8988T (cell line): ENCODE measurements around the gene OPCML.

ENCODE experiments used
- DNase-seq: peaks from one replicate; pipeline ENCODE4 v3.0.0; 2011

OPCML gene

DNA sequence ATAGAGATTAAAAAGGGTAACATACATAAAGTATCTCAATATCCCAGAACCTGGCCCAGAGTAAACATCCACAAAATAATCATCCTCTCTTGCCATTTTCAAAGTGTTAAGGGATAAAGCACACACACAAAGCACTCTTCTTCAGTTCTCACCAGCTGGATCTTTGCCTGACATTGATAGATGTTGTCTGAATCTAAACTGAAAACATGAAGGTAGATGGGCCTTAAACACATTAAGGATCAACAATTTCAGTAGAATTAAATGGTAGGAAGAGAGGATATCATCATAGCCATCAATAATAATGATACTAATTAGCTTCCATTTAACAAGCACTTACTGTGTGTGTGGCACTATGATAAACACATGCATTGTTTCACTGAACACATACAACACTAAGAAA, 261.1 kb downstream of the OPCML start:
- DNase-seq = no peak

DNA sequence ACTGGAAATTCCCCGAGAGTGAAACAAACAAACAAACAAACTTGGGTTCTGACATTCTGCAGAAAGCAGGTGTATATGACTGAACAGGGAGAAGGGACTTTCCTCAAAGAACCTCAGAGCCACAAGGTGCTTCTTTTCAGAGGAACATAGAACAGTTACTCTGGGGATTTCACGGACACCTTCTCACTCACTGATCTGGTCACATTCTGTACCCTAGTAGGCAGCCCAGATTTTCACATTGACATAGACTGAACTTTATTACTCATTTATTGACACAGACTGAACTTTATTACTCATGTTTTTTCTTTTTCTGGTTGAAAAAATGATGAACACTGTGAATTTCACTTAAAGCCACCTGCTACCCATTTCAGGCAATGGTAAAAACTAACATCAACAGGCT, 263.0 kb downstream of the OPCML start:
- no peak for DNase-seq

DNA sequence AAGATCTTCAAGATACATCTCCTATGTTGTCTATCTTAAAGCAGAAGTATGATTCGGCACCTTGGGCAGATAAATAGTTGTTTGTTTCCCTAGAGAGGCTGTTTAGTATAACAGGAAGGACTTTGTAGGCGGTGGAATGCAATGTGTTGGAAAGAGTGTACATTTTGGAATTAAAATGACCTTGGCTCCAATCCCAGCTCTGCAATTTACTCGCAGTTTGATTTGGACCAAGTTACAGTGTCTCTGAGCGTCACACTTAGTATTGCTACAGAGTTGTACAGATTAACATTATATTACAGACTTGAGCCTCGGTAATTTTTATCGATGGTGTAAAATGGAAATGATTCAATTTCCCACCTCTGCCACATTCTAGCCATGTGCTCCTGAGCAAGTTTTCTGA, 265.3 kb downstream of the OPCML start:
- DNase-seq = no peak

DNA sequence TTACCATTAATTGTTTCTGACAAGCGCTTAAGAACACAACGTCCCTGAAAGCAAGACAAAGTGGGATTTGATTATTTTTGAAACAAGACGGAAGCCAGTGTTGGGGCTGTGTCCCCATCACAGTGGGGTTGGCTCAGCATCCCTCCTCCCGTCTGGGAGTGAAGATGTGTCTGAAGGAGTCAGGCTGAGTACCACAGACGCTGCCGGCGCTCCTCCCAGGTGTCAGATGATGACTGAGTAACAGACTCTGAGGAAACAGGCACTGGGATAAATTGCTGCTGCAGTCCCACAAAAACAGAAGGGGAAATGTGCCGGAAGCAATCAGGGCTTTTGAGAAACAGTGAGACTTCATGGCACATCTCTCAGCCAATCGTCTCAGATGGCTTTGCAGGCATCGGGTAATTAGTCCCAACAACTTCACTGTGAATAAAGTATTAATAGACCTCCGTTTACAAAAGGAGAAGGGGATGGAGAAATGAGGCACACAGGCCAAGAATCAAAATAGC, 266.7 kb downstream of the OPCML start:
- DNase-seq = no peak

DNA sequence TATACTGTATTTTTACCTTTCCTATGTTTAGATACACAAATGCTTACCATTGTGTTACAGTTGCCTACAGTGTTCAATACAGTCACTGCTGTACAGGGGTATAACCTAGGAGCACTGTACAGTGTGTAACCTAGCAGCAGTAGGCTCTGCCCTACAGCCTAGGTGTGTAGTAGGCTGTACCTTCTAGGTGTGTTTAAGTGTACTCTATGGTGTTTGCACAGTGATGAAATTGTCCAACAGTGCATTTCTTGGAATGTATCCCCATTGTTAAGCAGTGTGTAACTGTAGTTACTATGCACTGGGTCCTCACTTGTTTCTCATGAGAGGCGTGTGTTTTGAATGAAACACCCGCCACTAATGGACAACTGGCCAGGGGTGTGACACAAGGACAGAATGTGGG, 269.0 kb downstream of the OPCML start:
- no peak for DNase-seq

DNA sequence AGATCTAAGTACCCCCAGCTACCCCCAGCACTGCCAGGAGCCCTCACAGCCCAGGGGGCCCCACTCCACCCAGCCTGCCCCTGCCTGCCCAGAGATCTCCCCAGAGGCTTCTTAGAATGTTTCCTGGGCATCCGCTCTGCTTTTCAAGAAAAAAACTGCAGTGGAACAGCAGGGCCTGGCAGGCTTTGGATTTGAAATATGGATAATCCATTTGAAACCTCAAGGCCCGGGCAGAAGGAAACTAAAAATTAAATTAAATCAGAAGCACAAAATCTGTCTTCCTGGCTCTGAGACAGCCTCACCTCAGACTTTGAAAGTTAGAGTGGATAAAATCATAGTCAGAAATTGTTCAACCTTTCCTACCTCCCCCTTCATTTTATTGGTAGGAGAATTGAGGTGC, 273.6 kb downstream of the OPCML start:
- DNase-seq = no peak

DNA sequence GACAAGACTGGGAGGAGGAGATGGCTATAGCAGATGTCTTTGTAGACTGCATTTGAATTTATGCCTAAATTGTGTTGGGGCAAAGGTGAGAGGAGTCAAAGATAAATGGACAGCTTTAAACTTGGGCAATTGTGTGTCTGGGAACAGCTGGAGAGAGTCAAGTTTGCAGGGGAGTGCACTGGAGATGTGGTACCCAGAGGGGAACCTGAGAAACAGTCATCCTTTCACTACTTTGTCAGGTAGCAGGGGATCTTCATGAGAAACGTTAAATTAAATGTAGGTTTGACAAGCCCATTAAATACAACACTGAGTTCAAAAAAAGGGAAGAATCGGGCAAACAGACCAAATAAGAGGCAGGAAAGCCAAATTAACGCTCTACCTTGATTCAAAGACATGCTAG, 277.7 kb downstream of the OPCML start:
- DNase-seq = no peak

DNA sequence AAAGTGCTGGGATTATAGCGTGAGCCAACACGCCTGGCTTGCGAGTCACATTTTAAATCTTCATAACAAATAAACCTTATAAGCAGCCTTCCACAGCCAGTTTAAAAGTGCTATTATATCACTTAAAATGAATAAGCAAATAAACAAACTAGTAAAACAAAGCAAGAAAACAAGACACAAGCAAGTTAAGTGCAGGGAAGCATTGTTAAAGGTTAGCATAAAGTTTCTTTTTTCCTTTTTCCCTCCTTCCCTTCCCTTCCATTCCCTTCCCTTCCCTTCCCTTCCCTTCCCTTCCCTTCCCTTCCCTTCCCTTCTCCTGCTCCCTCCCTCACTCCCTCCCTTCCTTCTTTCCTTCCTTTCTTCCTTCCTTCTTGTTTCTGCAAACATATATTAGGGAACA, 278.7 kb downstream of the OPCML start:
- DNase-seq = no peak

DNA sequence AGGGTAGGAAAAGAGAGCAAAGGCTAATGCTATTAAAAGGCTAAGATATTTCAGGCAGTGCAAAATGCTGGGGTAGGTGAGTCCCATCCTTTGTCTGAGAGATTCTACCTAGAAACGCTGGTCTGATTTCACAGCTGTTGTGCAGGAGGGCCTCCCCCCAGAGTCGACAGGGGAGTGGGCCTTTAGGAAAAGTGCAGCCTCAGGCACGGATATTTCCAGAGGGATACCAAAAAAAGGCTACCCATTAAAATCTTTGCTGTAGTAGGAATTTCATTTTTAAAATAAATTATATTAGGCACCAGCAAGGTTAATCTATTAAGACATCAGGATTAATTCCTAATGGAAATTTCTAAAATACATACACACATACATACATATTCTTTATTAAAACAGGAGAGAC, 280.5 kb downstream of the OPCML start:
- no peak for DNase-seq

DNA sequence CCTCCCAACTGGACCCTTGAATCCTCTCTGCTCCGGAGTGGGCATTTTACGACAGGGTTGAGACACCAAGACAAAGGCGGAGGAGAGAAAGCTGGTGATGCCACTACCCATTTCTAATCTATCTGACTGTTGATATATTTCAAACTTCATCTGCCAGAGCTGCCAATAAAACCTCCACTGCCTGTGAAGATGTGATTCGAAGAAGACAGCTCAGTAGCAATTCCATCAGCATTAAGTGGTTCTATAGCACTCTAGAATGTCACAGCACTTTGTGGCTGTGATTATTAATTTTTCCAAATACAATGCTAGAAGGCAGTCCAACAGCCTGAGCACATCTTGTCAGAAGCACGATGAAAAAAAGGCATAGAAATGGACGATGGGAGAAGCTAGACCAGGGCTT, 282.8 kb downstream of the OPCML start:
- DNase-seq = no peak

DNA sequence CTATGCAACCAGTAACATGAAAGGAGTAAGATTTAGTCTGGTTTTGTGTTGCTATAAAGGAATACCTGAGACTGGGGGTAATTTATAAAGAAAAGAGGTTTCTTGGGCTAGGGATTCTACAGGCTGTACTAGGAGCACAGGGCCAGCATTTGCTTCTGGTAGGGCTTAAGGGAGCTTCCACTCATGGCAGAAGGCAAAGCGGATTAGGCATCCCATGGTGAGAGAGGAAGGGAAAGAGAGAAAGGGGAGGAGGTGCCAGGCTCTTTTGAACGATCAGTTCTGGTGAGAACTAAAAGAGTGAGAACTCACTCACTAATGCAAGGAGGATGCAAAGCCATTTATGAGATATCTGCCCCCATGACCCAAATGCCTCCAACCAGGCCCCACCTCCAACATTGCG, 283.2 kb downstream of the OPCML start:
- no peak for DNase-seq

DNA sequence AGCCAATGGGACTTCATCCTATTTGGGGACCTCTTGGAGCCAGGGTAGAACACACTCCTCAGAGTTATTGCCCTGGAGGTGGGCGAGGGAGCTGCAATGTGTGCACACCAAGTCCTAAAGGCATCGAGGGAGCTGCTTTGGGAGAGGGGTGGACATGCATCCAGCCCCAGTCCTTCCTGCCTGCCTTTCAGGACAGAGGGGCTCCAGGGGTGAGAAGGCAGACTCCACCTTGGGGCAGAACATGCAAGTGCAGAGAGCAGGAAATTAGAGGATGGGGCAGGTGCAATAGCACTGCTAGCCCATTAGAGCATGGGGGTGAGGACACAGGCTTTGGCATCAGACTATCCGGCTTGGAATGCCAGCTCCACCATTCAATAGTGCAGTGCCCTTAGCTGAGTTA, 288.5 kb downstream of the OPCML start:
- DNase-seq = no peak

DNA sequence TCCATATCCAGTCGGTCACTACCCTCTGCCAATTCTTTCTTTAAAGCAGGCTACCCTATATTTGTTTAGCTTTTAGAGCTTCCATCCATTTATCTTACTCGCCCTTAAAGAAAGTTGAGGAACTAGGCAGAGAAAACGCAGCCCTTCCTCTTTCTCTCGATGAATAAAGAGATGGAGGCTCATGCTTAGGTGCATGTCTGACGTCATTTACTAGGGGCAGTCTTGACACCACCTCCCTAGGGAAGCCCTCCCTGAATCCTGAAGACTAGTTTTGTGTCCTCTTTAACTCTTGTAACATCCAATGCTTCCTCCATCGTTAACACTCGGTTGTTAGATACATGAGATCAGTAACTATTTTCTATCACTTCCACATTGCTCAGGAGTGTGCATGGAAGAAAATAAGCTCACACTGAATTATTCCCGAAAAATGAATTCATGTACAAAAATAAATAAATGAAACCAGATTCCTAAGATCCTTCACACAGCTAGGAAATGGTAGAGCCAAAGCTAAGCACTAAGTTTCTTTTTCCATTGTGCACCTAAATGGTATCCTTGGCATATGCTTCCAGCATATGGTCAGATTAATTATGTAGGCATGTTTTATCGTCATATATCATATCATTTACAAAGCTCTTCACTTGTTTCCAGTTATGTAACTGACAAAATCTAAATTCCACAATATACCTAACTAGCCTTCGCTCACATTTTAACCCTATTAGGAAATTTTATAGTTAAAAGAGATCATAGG, 291.2 kb downstream of the OPCML start:
- no peak for DNase-seq

DNA sequence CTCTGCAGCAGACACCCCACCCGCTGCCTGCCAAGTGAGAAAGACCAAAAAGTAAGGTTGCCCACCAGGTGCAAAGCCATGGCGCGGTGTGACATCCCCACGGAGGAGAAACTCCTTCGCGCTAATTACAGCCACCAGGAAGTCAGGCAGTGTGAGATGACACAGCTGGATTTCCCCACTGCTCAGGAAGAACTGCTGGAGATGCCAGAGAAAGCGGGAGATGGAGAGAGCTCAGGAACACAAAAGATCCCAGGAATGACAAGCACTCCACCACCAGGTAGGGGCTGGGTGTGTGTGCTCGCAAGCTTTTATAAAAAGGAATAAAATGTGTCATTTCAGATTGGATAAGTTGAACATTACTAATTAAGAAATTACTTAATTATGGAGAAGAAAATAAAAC, 292.7 kb downstream of the OPCML start:
- no peak for DNase-seq

DNA sequence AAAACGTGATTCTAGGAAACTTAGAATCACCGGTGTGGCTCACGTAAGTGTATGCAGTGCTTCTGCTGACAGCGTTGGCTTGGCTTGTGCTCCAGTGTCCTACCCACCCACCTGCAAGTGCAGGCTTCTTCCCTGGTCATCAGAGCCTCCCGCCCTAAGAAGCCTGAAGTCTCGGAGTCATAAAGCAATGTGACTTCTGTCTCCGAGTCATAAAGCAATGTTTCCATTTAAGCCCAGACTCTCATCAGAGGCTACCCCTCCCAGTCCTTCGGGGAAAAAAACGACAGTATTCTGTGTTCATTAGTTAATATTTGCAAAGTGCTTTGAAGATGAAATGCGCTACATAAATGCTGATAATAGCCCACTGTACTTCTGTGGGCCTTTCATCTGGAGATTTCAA, 293.8 kb downstream of the OPCML start:
- DNase-seq = no peak

DNA sequence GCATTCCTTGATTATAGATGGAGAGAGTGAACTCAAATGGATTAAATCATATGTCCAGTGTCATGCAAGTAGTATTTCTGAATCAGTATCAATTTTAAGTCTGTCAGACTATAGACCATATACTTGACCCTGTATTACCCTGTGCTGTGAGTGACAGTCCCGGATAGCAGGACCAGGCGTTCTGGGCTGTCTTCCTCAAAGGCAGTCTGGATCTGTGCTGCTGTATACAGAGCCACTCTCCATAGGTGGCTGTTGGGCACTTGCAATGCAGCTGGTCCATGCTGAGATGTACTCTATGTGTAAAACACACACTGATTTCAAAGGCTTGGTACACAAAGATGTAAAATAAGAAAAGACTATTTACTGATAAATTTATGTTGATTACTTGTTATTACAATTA, 294.3 kb downstream of the OPCML start:
- no peak for DNase-seq

DNA sequence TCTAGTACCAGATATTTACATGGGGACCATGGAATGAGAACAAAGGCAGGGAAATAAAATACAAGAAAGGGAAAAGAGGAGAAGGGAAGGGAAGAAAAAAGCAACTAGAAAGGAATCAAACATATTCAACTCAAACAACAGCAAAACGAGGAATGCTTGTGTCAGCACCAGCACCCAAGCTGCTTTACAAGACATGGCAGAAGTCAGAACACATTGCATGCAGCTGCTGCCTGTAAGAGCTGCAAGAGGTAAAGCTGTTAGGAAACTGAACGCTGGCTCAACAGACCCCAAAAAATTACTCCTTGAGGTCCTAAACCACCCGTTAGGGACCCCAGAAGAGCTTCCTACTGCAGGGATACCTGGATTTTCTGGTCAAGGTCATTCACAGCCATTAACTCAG, 296.9 kb downstream of the OPCML start:
- no peak for DNase-seq

DNA sequence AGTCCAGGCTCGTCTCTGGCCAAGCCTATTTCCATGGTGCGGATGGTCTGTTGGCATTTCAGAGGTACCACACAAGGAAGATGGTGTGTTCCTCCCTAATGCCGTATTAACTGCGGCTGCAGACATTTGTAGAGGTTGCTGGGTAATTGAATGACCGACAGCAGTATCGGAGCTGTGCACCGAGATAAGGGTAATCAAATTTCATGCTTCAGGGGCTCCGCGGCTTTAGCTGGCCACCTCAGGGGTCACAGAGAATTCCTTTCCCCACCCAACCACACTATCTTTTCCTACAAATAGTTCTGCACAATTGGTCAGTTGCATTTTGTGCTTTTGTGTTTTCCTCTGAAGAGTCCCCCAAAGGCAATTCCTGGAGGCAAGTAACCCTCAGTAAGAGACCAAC, 297.4 kb downstream of the OPCML start:
- DNase-seq = no peak

DNA sequence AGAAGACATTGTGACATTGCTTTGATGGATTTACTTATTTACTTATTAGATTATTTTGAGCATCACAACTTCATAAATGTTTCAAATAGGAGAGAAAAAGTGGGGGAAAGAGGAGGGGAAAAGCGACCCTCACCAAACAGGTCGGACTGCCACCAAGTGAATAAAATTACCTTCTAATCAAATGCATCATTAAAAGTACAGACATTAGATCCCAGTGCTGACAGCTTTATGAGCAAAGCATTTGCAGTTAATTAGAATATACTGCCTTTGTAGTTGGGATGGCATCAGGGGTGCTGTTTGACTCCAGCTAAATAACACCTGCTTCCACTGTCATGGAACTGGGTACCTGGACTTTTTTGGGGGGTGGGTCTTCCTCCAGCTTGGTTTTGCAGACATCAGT, 299.6 kb downstream of the OPCML start:
- DNase-seq = no peak

DNA sequence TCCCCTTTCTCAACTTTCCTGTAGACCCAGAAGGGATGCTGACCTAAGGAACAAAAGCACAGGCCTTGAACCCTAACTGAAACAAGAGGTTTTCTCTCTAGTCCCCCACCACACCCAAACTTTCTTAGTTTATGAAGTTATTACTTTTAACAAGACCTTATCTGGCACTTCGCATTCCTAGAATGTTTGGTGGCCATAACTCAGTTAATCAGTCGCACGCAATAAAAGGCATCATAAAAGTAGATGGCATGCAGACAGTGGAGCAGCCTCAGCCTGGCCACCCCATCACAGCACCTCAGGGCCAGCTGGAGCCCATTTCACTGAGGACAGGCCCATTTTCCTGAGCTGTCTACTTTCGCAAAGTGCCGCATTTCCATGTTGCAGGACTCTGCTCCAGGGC, 301.9 kb downstream of the OPCML start:
- DNase-seq = no peak

DNA sequence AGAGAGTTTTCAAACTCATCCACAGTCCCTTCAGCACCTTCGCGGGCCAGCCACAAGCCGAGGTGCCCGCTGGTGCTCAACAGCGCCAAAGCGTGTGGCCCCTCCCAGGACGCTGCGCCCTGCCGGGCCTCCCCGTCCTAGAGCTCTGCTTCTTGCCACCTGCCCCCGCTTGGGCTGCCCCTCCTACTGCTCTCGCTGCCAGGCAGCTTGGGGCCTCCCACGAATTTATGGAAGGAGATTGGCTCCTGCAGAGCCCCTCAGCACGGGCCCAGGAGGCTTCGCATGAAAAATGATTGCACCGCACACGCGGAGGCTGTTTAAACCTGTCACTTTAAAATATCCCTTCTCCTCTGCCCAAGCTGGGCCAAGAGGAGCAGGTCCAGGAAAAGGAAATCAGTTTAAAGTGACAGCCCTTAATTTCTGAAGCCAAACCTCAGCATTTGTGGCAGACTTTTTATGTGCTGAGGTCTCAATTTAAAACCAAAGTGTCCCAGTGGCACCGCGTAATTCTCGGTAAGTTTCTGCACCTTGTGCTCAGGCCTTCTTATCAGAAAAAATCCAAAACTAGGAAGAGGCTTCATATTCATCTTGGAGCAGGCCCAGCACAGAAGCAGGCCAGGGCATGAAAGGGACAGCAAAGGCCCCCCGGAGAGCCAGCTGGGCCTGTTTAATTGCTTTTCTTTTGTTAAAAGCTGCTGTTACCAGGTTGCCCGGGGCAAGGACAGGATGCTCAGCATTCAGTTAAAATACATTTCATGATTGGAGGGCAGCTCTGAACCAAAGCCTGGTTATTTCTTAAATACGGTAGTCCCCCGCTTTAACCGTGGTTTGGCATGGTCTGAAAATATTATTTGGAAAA, 303.6 kb downstream of the OPCML start:
- DNase-seq = no peak

DNA sequence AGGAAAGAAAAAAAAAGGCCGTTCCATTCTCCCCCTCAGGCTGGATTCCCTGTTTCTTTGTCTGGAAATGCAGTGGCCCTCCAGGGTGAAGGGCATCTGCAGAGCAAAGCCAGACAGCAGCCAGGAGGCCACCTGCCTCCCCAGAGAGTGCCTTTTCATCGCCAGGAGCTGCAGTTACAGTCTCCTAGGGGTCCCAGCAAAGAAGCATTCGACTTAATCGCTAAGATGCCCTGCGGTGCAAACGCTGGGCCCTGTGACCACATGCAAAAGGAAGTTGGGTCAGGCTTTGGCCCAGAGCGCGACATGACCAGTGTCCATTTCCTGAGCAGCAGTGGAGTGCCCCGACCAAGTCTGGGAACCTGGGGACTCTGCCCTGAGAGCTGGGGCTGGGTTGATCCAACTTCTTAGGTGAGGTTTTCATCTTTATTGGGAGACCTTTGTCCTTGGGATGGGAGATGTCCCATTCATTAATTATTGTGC, 304.6 kb downstream of the OPCML start:
- no peak for DNase-seq

DNA sequence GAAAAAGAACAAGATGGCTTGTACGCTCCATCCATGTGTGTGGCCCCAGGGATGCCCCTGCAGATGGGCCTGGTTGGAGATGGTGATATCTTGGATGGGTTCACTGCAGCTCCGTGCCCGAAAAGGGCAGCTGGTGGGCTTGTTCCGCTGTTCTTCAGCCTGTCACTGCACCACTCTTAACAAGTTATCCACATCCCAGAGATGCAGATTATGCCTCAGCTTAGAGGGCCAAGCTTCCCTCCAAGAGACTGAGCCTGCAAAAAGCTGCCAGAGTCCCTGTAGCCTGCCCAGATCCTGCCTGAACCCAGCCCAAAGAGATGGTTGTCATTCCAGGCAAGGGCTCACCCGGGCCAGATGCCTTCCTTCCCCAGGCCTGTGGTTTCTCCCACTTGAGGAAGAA, 308.0 kb downstream of the OPCML start:
- no peak for DNase-seq
